Fibroblast of lung (primary cell): ENCODE measurements around the gene FH.

Source experiments
- EZH2 ChIP-seq: IDR thresholded peaks from 2 replicates; pipeline ENCODE4 v1.5.1; 2012; ENCODE audit warnings: low read length, control low read depth, mild to moderate bottlenecking; ENCODE audit errors: missing control alignments
- TF ChIP-seq, protein P1 (sequence below), 2 donors: IDR thresholded peaks in 1 of 2; conservative IDR thresholded peaks in 1 of 2; 1 replicate in 1 of 2; 2 replicates in 1 of 2; pipeline ENCODE4 v1.5.1; 2011 to 2012; ENCODE audit warnings: low read length in 2 of 2, control low read depth in 1 of 2, inconsistent platforms in 1 of 2, low read depth in 1 of 2, mild to moderate bottlenecking in 1 of 2

DNA sequence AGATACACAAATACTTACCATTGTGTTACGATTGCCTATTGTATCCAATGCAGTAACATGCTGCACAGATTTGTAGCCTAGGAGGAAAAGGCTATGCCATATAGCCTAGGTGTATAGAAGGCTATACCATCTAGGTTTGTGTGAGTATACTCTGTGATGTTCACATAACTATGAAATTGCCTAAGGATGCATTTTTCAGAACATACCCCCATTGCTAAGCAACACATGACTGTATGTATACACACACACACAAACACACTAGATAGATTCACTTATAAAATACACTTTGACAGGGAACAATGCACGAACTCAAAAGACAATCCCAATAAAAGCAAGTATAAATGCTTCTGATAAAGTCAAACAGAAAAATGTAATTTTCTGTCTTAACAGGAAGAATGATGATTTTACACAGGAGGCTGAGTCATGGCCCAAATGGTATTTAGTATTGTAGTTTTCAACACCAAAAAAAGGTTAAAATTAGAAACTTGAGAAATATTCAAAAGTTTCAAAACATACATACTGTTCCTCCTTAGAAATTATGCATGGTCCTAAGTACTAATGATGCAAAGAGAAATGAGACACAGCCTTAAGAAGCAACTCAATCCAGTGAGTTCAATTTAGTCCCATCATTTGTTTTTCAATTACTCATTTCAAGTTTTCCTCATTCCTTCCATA, 12.2 kb downstream of the FH start:
- TF ChIP-seq, protein P1, sequence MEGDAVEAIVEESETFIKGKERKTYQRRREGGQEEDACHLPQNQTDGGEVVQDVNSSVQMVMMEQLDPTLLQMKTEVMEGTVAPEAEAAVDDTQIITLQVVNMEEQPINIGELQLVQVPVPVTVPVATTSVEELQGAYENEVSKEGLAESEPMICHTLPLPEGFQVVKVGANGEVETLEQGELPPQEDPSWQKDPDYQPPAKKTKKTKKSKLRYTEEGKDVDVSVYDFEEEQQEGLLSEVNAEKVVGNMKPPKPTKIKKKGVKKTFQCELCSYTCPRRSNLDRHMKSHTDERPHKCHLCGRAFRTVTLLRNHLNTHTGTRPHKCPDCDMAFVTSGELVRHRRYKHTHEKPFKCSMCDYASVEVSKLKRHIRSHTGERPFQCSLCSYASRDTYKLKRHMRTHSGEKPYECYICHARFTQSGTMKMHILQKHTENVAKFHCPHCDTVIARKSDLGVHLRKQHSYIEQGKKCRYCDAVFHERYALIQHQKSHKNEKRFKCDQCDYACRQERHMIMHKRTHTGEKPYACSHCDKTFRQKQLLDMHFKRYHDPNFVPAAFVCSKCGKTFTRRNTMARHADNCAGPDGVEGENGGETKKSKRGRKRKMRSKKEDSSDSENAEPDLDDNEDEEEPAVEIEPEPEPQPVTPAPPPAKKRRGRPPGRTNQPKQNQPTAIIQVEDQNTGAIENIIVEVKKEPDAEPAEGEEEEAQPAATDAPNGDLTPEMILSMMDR (conservative IDR thresholded peaks at IDR 0.05 in 1 of 2, IDR thresholded peaks at IDR 0.05 in 1 of 2; ENCODE audit: low read depth in 1 of 2, low read length in 2 of 2), result no peak
- no peak for TF ChIP-seq EZH2
